K562 (cell line): Measurements from ENCODE around the gene NXN. TPM values are rescaled to one million over a fixed set of nuclear protein-coding genes. Genes with fewer than 3 reads are reported as not detected.

Source experiments
- ATAC-seq: fragments of 200-7000 bp; cut with Tn5 transposase; 3 replicates; pipeline ENCODE4 v1.9.1; 2020; ENCODE audit warnings: moderate library complexity
- BruUV-seq: library from RNA; stranded (reverse); fragments of 400-500 nt; replicated peaks from 2 replicates; lab custom pipeline; 2021; lab: Mats Ljungman, UMichigan
- CTCF ChIA-PET: fragments of 300-600 bp; formaldehyde crosslinking; extraction: SDS; loops from one replicate; lab custom pipeline; 2021; ENCODE audit warnings: low intra/inter-chr PET ratio; lab: Yijun Ruan, JAX
- POLR2A ChIA-PET: fragments of 300-600, 350-650 bp; sonication (Branson Sonifier 250); formaldehyde crosslinking; extraction: SDS; loops from one replicate; lab custom pipeline; 2021; ENCODE audit warnings: antibody characterized with exemption, inconsistent platforms; lab: Yijun Ruan, JAX
- DNase-seq, 4 experiments: peaks; one replicate each; pipeline versions ENCODE4 v3.0.0 to v3.0.0-alpha.2; 2011 to 2018; ENCODE audit warnings: low spot score in 3 of 4, mixed read lengths in 3 of 4; ENCODE audit errors: extremely low read depth in 1 of 4
- FAIRE-seq: peaks from 2 replicates; lab custom pipeline; 2011; peaks lifted over from hg19 to GRCh38; lab: Jason Lieb, UNC
- H2AFZ ChIP-seq: 2 replicates; pipeline ENCODE4 v1.6.0; 2011; ENCODE audit warnings: low read depth, low read length, control low read depth, inconsistent platforms
- H3K27ac ChIP-seq: fragments of 200-600 bp; 3 replicates; pipeline ENCODE4 v1.8.0; 2011; ENCODE audit warnings: low read depth, mild to moderate bottlenecking, control low read depth, inconsistent platforms, low read length, moderate library complexity, mixed read lengths; ENCODE audit errors: extremely low read depth
- H3K27me3 ChIP-seq, 2 experiments: fragments of 300-600 bp in 1 of 2; 2 replicates in 1 of 2; 3 replicates in 1 of 2; pipeline versions ENCODE4 v1.6.0 to v1.8.0; 2011; ENCODE audit warnings: inconsistent platforms in 2 of 2, low read length in 2 of 2, mild to moderate bottlenecking in 1 of 2, mixed read lengths in 1 of 2, moderate library complexity in 1 of 2; ENCODE audit not compliant: control insufficient read depth in 2 of 2, insufficient read depth in 2 of 2
- H3K36me3 ChIP-seq: fragments of 300-600 bp; 3 replicates; pipeline ENCODE4 v1.8.0; 2011; ENCODE audit warnings: mild to moderate bottlenecking, low read length, inconsistent platforms; ENCODE audit not compliant: control insufficient read depth, insufficient read depth
- H3K4me1 ChIP-seq, 2 experiments: fragments of 200-600 bp in 1 of 2; replicated peaks in 1 of 2; 2 replicates in 1 of 2; 3 replicates in 1 of 2; pipeline versions ENCODE4 v1.5.1 to v1.8.0; 2011; ENCODE audit warnings: inconsistent platforms in 2 of 2, low read length in 2 of 2, mild to moderate bottlenecking in 1 of 2, mixed read lengths in 1 of 2, moderate library complexity in 1 of 2; ENCODE audit not compliant: control insufficient read depth in 2 of 2, insufficient read depth in 2 of 2
- H3K4me2 ChIP-seq: 2 replicates; pipeline ENCODE4 v1.6.1; 2011; ENCODE audit warnings: low read length, control low read depth, inconsistent platforms, mixed read lengths; ENCODE audit not compliant: insufficient read depth
- H3K4me3 ChIP-seq: fragments of 200-600 bp; sonication (generic), shearing (Covaris generic); 2 replicates; pipeline ENCODE4 v1.5.1; 2016; ENCODE audit warnings: control low read depth, inconsistent platforms
- H3K79me2 ChIP-seq: fragments of 200-600 bp; 3 replicates; pipeline ENCODE4 v1.8.0; 2011; ENCODE audit warnings: low read length, inconsistent platforms; ENCODE audit not compliant: control insufficient read depth, insufficient read depth
- H3K9ac ChIP-seq, 2 experiments: 2 replicates each; pipeline versions ENCODE4 v1.6.0 to v1.6.1; 2011; ENCODE audit warnings: low read depth in 2 of 2, low read length in 2 of 2, control low read depth in 1 of 2, inconsistent platforms in 1 of 2, mild to moderate bottlenecking in 1 of 2, mixed read lengths in 1 of 2; ENCODE audit not compliant: insufficient read depth in 1 of 2
- H3K9me1 ChIP-seq: one replicate; pipeline ENCODE4 v1.6.0; 2011; ENCODE audit warnings: inconsistent platforms, mild to moderate bottlenecking, low read length, moderate library complexity; ENCODE audit not compliant: control insufficient read depth, insufficient read depth
- H3K9me3 ChIP-seq: replicated peaks from 2 replicates; pipeline ENCODE4 v1.5.1; 2011; ENCODE audit warnings: low read depth, low read length, inconsistent platforms; ENCODE audit not compliant: control insufficient read depth, insufficient read depth
- H4K20me1 ChIP-seq: replicated peaks from 2 replicates; pipeline ENCODE4 v1.6.1; 2011; ENCODE audit warnings: low read length, inconsistent platforms, mixed read lengths; ENCODE audit not compliant: control insufficient read depth, insufficient read depth
- CCNT2 ChIP-seq: IDR thresholded peaks from 2 replicates; pipeline ENCODE4 v1.6.1; 2011; ENCODE audit warnings: borderline replicate concordance, low read depth, mild to moderate bottlenecking, moderate library complexity, mixed read lengths, low read length; ENCODE audit not compliant: insufficient read length; ENCODE audit errors: extremely low read depth
- GABPA ChIP-seq: fragments of 200-800 bp; sonication (Bioruptor generic); conservative IDR thresholded peaks from 2 replicates; pipeline ENCODE4 v1.6.1; 2016; ENCODE audit warnings: low read depth, missing genetic modification characterization, missing compliant biosample characterization
- NBN ChIP-seq: fragments of 450-650 bp; IDR thresholded peaks from 2 replicates; pipeline ENCODE4 v1.6.1; 2016; ENCODE audit warnings: low read depth, mild to moderate bottlenecking
- NR4A1 ChIP-seq, 2 experiments: fragments of 250-450 bp in 1 of 2; fragments of 450-650 bp in 1 of 2; sonication (Bioruptor Pico) in 1 of 2; IDR thresholded peaks; 2 replicates each; pipeline versions ENCODE4 v1.4.0 to v1.6.1; 2016 to 2020; ENCODE audit warnings: mild to moderate bottlenecking in 2 of 2, missing compliant biosample characterization in 1 of 2, missing genetic modification characterization in 1 of 2, moderate library complexity in 1 of 2
- TAL1 ChIP-seq: fragments of 450-650 bp; IDR thresholded peaks from 2 replicates; pipeline ENCODE4 v1.6.1; 2016; ENCODE audit warnings: mild to moderate bottlenecking
- TEAD2 ChIP-seq: fragments of 450-650 bp; IDR thresholded peaks from 2 replicates; pipeline ENCODE4 v1.6.1; 2016; ENCODE audit warnings: missing genetic modification characterization, control low read depth, missing compliant biosample characterization
- WGBS: fragments of 100-300 bp; shearing (Covaris generic); methylation state at CpG from one replicate; pipeline ENCODE4 v1.1.6; 2016; ENCODE audit warnings: low coverage, mixed read lengths; ENCODE audit not compliant: insufficient coverage; ENCODE audit errors: missing lambda C conversion rate; 5-methylcytosine and 5-hydroxymethylcytosine counted together
- in situ Hi-C: fragments of 300-500 bp; cut with MboI; formaldehyde crosslinking; loops from 4 replicates; pipeline ENCODE4 v1.15.0; 2018; ENCODE audit warnings: inconsistent platforms, mixed read lengths
- intact Hi-C: fragments of 100-400 bp; cut with micrococcal nuclease; formaldehyde crosslinking; loops from 2 replicates; pipeline ENCODE4 v1.14.2; 2022
- polyA plus RNA-seq, 8 experiments: library from polyadenylated mRNA; depleted of rRNA in 4 of 8; stranded (reverse) in 5 of 8; unstranded in 3 of 8; fragments of >200 nt; fragmentation: Nextera tagmentation in 2 of 8; fragmentation: Illumina TruSeq in 1 of 8; extraction: Ambion mirVana in 2 of 8; extraction: Trizol in 1 of 8; gene quantifications; 2 replicates each; pipeline versions ENCODE4 v1.2.1 to v1.2.3, GENCODE V29; 2011 to 2014; ENCODE audit warnings: inconsistent platforms in 1 of 8, missing spikeins in 1 of 8
- total RNA-seq, 7 experiments: library from RNA; depleted of rRNA in 6 of 7; stranded (reverse); fragments of >200 nt in 6 of 7; fragmentation: Illumina TruSeq in 2 of 7; extraction: Trizol in 2 of 7; gene quantifications; 2 replicates each; pipeline versions ENCODE4 v1.2.1 to v1.2.3, GENCODE V29; 2011 to 2021; ENCODE audit warnings: low replicate concordance in 1 of 7
- TF ChIP-seq, protein P1 (sequence below), 3 experiments: fragments of 200-800 bp in 1 of 3; fragments of 250-450 bp in 1 of 3; fragments of 450-650 bp in 1 of 3; sonication (Bioruptor Pico) in 1 of 3; sonication (Bioruptor generic) in 1 of 3; formaldehyde crosslinking in 1 of 3; IDR thresholded peaks; 2 replicates each; pipeline versions ENCODE4 v1.6.1 to v1.8.0; 2016 to 2022; ENCODE audit warnings: mild to moderate bottlenecking in 2 of 3, missing genetic modification characterization in 2 of 3, missing compliant biosample characterization in 1 of 3, moderate library complexity in 1 of 3

NXN gene
- total and polyA plus RNA-seq, 9 of the 15 experiments (the other 6 are each of a cell fraction or from before 2014, with no cell fraction given), result 0.08 to 0.39 (median 0.29) TPM; not detected in 5

GRCh38 chr17:864315-864714, 115.3 kb downstream of the NXN start:
- POLR2A ChIA-PET, result interaction anchor here (0.6 kb wide), 1 partner anchor 213 kb away, joined by 3 read pairs; no protein-coding TSS in a partner anchor
- in situ Hi-C loops, result no loop called here
- Histone ChIP-seq H2AFZ (no peak overlapping the region), H3K9ac (no peak overlapping the region), H3K27me3 (peaks cover 21 to 64% of the 10 kb centered on the region in 2 experiments; a peak in 4 of 5 replicates), H3K27ac (no peak overlapping the region), H3K4me3 (no peak overlapping the region), H3K79me2 (no peaks in the 10 kb centered on the region), H3K36me3 (no peaks in the 10 kb centered on the region)
- BruUV-seq, result no TSS peak
- ATAC-seq, result no peak
- 6% methylated on average over 6 of the region's 8 CpGs for WGBS
- TF ChIP-seq TEAD2 (tag) (no peak), GABPA (tag) (peak; percentile 52)
- TF ChIP-seq, all 486 proteins: peak for 1
- intact Hi-C loops, result no loop called here
- Histone ChIP-seq H3K4me2 (no peak overlapping the region), H4K20me1 (no peaks in the 10 kb centered on the region), H3K9me3 (no peaks in the 10 kb centered on the region), H3K9me1 (no peaks in the 10 kb centered on the region), H3K4me1 (no peaks in the 10 kb centered on the region; a peak in 1 of 5 replicates)
- FAIRE-seq, result no peak
- CTCF ChIA-PET, result no interaction called here
- no peak for DNase-seq

GRCh38 chr17:863880-864279, 115.7 kb downstream of the NXN start:
- TF ChIP-seq, protein P1, sequence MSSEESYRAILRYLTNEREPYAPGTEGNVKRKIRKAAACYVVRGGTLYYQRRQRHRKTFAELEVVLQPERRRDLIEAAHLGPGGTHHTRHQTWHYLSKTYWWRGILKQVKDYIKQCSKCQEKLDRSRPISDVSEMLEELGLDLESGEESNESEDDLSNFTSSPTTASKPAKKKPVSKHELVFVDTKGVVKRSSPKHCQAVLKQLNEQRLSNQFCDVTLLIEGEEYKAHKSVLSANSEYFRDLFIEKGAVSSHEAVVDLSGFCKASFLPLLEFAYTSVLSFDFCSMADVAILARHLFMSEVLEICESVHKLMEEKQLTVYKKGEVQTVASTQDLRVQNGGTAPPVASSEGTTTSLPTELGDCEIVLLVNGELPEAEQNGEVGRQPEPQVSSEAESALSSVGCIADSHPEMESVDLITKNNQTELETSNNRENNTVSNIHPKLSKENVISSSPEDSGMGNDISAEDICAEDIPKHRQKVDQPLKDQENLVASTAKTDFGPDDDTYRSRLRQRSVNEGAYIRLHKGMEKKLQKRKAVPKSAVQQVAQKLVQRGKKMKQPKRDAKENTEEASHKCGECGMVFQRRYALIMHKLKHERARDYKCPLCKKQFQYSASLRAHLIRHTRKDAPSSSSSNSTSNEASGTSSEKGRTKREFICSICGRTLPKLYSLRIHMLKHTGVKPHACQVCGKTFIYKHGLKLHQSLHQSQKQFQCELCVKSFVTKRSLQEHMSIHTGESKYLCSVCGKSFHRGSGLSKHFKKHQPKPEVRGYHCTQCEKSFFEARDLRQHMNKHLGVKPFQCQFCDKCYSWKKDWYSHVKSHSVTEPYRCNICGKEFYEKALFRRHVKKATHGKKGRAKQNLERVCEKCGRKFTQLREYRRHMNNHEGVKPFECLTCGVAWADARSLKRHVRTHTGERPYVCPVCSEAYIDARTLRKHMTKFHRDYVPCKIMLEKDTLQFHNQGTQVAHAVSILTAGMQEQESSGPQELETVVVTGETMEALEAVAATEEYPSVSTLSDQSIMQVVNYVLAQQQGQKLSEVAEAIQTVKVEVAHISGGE (CRISPR knock-in tag; IDR thresholded peaks at IDR 0.05), result peak in 1 of 3 experiments; percentile 55; a peak in 2 of 6 replicates
- TF ChIP-seq NBN, result no peak
- TF ChIP-seq TAL1, result no peak
- TF ChIP-seq CCNT2, result no peak
- peak; percentile 77 for TF ChIP-seq GABPA (tag)
- no peak for TF ChIP-seq NR4A1 (CRISPR knock-in tag; IDR thresholded peaks at IDR 0.05)
- no peak for TF ChIP-seq NR4A1 (tag; IDR thresholded peaks at IDR 0.05)
- H3K36me3 ChIP-seq, result no peaks in the 10 kb centered on the region
- no peaks in the 10 kb centered on the region; a peak in 1 of 5 replicates for H3K4me1 ChIP-seq
- no peak overlapping the region for H3K27ac ChIP-seq
- H4K20me1 ChIP-seq, result no peaks in the 10 kb centered on the region
- no peaks in the 10 kb centered on the region for H3K9me1 ChIP-seq
- H2AFZ ChIP-seq, result no peak overlapping the region
- CTCF ChIA-PET, result no interaction called here
- H3K9ac ChIP-seq, result no peak overlapping the region
- intact Hi-C loops, result no loop called here
- BruUV-seq, result no TSS peak
- WGBS, result 53% methylated on average over 17 of the region's 23 CpGs
- POLR2A ChIA-PET, result no interaction called here
- FAIRE-seq (no peak), ATAC-seq (no peak), DNase-seq (no peak)
- H3K4me2 ChIP-seq, result no peak overlapping the region
- in situ Hi-C loops, result no loop called here
- peaks cover 17 to 60% of the 10 kb centered on the region in 2 experiments; a peak in 4 of 5 replicates for H3K27me3 ChIP-seq
- no peaks in the 10 kb centered on the region for H3K79me2 ChIP-seq
- no peaks in the 10 kb centered on the region for H3K9me3 ChIP-seq
- H3K4me3 ChIP-seq, result no peak overlapping the region
